HUDEP-2 (cell line): ENCODE results near the gene WIZ.

Experiments used
- DNase-seq, 76 experiments: peaks; one replicate each; lab custom pipeline; 2025; ENCODE audit not compliant: unreplicated experiment in 76 of 76; lab: John Stamatoyannopoulos, UW

The WIZ gene

DNA sequence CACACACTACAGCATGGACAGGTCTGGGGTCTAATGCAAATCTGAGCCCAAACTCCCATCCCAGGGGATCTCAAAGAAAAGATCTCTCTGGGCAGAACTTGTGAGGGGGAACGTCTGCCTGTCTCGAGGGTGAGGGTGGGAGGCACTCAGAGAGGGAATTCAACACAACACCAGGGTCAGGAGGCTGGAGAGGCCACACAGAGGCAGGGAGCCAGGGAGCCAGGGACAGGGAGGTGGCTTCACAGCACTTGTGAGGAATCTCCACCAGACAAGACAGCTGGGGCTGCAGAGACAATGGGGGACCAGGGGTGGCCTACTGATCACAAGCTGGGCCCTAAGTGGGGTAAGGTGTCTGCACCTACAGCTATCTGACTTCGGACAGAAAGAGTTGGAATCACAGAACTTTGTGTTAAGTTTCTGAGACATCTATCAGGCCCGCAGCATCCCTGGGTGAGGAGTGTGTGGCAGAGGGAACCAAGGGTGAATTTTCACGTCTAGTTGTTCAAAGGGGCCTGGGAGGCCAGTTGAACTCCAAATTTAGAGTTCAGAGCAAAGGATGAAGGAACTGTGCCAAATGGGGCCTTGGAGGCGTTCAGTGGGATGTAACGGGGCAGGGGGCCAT, 18.2 kb downstream of the WIZ start:
- peak in 5 of 76 experiments; percentile 21 to 50 (median 27) for DNase-seq

DNA sequence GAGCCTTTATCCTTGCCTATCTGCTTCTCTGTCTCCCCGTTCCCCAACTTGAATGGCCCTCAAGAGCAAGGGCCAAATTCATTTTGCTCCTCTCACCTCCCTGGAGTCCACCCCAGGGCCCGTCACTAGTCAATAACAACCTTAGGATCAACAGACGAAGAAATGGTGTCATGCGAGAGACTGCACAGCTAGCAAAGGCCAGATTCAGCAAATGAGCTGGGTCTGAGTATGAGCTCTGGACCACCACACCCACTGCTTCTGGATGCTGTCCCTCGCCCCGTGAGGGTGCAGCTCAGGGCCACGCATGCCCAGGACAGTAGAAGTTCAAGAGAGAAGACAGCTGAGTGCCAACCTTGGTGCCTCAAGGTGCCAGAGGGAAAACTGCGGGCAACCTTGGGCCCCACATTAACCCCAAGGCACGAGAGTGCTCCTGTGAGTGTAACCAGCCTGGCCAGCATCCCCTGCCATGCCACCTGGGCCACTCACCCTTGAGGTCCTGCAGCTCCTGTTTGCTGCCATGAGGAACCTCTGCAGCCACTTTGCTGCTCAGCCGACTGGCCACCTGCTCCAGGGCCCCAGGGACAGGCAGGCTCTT, 19.1 kb downstream of the WIZ start:
- no peak for DNase-seq

DNA sequence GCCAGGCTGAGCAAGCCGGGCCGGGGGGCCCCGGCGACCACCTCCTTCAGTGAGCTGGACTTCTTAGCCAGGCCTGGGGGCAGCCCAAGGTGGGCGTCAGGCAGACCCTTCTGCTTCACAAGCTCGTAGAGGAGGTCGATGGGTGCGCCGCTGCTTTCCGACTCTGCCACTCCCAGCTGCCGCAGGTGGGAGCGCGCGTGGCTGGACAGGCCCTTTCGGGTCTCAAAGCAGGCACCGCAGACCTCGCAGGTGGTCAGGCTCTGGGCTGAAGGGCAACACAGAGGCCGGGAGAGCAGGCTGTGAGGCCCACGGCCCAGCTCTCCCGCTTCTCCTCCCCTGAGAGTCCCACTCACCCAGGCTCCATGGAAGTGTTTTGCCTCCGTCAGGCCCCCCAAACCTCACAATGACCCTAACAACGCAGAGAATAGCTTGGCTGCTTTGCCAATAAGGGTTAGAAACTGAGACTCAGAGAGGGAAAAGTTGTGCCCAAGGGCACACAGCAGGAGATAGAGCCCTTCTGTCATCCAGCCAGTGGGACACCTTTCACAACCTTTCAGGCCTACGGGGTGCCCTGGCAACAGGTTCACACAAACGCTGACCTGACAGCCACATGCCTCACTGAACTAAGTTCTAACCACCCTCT, 19.8 kb downstream of the WIZ start:
- DNase-seq, result no peak

DNA sequence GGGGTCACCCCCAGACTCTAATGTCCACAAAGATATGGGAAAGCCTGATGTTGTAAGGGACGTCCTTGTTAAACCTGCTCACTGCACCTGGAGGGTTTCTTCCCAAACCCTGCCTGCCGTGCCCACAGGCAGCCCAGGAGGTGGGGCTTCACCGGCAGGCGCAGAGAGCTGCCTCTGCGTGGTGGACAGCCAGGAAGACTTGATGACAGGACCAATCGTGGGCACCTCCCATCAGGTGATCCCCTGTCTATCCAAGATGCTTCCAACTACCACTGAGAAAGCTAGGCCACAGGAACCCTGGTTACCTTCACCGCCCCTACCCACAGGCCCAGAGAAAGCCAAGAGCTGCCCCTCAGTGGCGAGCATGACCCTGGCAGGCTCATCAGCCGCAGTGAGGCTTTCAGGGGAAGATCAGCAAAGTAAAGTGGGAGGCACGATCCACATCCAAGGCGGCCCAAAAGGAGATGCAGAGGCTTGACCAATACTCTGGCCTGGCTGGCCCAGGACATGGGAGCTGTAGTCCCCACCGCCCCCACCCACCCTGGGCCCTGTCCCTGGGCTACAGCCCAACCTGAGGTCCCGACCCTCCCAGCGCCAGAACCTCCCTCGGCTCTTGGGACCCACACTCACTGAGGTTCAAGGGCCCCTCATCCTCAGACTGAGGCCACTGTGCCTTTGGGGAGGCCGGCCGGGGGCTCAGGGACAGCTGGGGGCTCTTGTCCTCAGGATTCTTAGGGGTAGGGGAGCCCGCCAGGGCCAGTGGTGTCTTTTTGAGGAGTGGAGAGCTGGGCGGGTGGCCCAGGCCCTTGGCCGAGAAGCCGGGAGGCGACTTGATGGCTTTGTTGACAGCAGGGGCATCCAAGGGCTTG, 20.6 kb downstream of the WIZ start:
- DNase-seq, result no peak

DNA sequence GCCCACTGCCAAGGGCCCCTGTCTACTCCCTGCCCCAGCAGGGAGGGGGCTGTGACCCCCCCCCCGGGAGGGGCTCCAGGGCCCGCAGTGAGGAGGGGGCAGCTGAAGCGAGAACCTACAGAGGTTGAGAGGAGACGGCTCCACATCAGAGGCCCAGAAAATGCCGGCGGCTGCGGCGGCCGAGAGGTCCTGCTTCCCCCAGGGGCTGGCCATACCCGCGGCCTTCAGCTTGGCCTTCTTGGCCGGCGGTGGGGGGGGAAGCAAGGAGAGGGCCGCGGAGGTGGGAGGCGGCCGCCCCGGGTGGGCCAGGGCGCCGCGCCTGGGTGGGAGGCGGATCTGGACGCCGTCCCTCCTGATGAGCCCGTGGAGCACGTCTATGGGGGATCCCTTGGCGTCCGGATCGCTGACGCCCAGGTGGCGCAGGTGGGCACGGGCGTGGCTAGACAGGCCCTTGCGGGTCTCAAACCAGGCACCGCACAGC, 21.7 kb downstream of the WIZ start:
- DNase-seq, result no peak

DNA sequence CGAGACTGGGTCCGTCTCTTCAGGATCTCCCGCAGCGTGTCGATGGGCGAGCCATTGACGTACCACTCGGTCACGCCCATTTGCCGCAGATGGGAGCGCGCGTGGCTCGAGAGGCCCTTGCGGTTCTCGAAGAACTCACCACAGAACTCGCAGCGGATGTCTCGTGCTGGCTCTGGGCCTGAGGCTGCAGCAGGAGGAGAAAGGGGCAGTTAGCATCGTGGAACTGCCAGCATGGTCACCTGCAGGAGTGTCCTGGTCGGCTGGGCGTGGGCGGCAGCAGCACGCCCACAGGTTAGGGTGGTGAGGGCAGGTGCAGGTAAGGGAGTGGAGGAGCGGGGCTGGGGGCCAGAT, 22.4 kb downstream of the WIZ start:
- DNase-seq, result no peak

DNA sequence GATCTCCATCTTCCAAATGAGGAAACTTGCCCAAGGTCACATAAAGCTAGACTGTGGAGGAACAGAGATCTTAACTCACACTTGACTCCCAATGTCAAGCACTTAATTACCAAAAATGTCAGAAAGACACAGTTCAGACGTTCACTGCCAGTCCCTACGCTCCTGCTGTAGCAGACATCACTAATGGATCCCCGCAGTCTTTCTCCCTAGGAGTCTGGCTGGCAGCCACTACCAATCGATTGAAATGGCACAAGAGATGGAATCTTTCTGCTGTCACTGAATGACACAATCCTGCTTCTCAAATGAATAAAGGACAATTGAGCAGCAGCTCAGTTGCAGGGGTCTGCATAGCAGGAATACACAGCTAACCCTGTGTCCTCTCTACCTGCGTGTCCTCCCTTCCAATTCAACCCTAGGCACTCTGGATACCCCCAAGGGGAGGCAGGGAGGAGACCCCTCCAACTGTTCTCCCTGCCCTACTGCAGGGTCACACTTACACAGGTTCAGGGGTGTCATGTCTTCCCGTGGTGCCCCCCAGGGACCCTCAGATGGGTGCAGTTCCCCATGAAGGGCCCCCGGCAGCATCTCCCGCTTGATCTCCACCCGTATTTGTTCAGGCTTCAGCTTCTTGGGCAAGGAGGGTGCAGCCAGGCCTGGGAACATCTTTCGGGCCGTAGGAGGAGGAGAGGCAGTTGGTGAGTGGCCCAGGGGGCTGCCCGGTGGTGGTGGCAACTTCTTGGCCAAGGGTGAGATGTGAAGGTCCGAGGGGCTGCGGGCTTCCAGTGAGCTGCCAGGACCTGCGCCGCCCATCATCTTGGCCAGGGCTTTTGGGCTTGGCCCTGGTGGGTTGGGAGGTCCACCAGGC, 23.0 kb downstream of the WIZ start:
- DNase-seq, result peak in 1 of 76 experiments; percentile 12

DNA sequence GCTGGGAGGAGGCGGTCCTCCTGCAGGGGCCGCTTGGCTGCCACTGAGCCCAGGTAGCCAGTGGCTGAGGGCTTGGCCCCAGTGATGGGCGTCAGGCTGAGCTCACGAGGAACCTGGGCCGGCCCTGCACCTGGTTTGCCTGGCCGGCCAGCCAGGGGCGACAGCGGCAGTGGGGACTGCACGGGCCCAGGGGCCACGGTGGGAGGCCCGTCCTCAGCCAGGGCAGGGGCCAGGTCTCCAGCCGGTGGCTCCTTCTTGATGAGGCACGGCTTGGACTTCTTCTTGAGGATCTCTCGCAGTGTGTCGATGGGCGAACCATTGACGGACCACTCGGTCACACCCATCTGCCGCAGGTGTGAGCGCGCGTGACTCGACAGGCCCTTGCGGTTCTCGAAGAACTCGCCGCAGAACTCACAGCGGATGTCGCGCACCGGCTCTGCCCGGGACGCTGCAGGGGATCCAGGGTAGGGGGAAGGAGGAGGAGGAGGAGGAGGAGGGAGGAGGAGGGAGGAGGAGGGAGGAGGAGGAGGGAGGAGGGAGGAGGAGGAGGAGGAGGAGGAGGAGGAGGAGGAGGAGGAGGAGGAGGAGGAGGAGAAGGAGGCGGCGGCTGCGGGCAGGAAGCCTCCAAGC, 24.3 kb downstream of the WIZ start:
- no peak for DNase-seq

DNA sequence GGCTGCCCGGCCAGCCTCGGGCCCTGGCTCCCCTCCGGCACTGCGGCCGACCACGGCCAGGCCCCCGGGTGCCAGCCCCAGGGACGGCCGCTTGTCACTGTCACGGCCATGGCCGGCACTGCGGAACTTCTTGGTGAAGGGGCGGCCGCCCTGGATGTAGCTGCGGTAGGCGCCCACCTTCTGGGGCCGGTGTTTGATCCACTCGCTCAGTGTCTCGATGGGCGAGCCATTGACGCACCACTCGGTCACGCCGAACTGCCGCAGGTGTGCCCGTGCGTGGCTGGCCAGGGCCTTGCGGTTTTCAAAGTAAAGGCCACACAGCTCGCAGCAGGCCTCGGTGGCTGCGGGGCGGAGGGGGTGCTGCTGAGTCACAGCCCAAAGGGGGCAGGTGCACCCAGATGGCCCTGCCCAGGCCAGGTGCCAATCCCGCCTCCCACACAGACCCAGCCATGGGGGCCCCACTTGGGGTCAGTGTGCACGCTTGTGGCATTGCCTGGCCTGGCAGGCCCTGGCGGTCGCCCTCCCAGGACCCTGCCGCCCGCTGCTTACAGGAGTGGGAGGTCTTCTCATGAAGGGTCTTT, 25.0 kb downstream of the WIZ start:
- no peak for DNase-seq

DNA sequence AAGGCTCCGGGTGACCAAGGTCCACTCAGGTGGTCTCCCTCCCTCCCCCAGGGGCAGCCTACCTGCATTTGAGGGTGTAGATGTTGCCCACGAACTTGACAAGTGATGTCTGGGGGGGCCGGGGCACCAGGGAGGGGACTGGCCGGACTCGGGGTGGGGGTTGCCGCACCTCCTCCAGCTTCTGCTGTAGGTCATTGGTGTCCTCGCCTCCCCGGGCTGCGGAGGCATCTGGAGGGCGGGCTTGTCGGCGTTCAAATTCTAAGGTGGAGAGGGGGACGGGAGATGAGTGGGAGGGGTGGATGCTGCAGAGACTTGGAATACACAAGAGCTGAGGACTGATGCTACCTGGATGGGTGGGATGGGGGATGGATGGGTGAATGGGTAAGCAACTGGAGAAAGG, 25.6 kb downstream of the WIZ start:
- no peak for DNase-seq

DNA sequence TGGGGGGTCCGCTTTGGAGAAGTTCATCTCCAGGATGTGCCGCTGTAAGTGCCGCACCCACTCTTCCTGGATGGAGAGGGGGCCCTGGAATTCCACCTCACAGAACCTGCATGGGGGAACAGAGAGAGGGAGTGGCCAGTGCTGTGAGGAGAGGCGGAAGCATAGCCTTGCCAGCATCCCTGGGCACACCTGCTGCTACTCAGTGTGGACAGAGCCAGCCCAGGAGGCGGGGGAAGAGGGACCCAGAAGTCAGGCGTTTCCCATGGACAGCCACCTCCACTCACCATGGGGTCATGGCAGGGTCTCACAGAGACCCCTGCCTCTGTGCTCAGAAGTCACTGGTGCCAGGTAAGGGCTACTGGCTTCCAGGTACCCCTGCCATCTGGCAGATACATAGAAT, 26.6 kb downstream of the WIZ start:
- DNase-seq, result no peak

DNA sequence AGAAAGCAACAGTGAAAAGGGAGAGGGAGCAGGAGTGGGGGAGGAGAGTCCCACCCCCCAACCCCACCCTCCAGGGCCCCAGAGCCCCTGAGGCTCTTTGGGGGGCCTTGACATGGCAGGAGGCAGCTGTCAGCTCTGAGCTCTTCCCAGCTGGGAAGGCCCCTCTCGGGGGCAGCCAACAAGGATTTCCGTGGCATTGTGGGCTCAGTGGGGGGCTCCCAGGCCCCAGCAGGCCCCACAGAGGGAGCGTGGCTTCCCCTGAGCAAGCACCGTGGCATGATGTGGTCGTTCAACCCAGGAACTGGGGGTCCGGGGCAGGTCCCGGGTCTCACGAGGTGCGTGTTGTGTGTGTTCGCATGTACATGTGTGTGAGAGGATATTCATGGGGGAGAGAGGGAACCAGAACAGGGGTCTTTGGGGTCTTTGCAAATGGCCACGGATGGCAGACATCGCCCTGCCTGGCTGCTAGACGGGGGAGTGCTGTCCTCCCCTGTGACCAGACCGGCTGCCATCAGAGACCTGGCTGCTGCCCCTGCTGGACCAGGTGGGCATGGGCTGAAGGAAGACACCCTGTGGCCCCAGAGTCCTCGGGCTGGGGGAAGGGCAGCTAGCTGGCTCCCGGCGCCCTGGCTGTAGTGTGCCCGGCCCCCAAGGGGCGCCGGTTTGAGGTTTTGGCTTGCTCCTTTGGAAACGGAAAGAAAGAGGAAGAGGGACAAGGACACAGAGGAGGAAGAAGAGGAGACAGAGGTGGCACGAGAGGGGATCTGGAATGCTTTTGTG, 27.3 kb downstream of the WIZ start:
- DNase-seq, result no peak

DNA sequence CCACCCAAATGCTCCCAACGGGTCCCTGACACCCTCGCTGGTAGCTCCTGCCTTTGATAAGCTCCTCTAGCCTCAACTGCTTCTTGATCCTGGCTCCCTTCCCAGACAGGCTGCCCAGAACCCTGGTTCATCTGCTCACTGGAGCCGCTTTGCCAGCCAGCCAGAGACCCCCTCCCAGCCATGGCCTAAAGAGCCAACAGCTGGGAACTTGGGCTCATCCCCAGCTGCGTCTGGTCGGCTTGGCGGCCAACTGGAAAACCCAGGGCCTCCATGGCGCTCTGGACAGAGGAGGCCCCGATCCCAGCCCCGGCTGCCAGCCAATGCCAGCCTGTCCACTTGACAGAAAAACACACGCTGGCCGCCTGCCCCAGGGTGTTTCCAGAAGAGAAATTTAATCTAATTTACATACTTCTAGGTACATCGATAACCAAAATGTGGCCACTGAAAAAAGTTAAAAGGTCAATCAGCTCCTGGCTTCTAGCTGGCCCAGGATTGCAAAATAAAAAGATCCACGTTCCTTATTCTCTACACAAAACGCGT, 28.0 kb downstream of the WIZ start:
- peak in 48 of 76 experiments; percentile 18 to 74 (median 40) for DNase-seq

DNA sequence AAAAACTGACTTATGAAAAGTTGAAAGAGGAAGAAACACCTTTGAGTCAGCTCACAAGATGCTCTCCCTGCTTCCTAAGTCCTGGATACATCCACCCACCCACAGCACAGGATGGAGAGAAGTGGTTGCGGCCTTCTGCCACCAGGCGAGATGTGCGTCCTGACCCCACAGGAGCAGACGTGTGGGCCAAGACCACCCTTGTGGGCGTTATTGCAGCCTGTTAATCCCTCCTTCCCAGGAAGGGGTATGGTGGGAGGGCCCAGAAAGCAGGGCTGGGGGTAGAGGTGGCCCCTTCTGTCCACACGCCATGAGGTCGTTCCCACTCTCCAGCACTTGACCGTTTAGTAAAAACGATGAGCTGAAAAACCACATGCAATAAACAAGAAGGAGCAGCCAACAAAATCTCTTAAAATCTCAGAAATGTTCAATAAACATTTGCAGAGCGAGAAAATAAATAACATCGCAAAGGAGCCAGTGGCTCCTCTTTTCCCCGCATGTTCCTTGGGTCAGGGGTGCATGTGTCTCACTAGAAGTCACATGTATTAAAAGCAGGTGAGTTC, 28.5 kb downstream of the WIZ start:
- no peak for DNase-seq

DNA sequence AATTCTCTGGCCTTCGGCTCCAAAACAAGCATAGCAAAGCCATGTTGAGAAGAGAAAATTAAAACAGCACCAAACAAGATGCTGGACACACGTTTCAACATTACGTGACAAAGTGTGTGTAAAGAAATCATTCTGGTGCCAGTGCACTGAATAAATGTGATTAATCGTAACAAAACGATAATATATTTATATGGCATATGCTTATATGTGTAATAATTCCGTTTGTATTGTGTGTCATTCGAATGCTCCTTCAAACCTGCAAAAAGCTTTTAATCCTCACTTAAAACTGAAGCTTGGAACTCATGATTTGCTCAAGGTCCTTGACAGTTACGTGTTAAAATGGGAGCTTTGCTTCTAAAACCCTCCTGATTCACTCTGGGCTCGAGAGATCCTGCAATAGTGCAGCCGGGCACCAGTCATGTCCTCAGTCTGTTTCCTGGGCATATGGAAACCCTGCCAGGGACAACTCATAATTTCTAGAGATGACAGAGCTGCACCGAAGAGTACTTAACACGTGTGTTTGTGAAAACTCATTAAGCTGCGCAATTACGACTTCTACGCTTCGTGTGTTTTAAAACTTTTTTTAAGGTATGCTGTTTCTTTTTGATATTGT, 30.2 kb downstream of the WIZ start:
- peak in 3 of 76 experiments; percentile 12 to 59 (median 17) for DNase-seq

DNA sequence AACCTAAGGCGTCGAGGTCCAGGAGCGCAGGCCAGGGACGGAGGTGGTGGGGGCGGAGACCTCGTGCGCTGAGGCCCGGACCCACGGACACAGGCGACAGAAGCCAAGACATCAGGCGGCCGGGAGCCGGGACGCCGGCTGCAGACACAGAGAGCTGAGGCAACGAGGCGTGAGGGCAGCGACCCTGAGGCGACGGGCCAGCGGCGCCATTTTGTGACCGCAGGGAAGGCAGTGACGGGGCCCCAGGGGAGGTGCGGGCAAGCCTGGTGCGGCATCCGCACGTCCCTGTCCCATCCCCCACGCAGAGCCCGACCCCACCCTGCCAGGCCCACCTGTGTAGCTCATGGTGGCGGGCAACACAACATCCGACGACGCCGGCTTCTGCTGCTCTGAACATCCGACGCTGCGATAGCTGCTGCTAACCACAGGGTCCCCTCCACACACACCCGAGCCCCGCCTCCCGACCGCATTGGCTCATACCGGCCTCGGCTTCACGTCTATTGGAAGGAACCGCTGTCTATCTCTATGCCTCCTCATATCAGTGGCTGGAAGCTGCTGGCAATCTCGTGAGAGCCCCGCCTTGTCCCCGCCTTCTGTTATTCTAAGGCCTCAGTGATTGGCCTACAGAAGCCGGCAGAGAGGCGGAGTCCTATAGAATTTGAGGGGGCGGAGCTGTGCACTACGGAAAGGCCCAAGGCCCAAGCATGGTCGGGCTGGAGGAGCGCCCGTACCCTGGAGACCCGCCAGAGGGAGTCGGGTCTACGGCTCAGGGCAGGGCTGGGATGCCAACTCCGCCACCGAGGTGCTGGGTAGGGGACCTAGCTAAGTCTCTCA, 31.0 kb downstream of the WIZ start, which contains the start of gene AKAP8L:
Gene AKAP8L (minus strand): TSS at position 410 of the 834 bp plus-strand sequence. CDS start 65 bp downstream, at position 345.
- DNase-seq, result peak; percentile 99 to 100 (median 100)

DNA sequence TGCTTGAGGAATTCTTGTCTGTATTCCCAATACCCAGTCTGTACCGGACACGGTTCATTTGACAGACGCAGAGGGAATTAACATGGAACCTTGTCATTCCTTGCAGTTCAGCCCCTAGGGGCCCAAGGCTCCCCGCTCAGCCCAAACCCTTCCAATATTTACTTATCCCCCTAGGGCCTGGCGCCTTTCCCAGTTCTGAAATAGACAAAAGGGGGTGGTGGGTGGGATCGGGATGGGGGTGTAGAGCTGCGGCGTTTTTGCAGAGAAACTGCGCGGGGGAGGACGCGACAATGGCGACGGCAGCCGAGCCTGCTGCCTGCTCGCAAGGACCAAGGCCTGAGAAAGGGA, 31.6 kb downstream of the WIZ start:
- DNase-seq, result peak in 2 of 76 experiments; percentile 31 to 44
